ENCODE results near the gene FJX1. TPM values are rescaled to one million over a fixed set of nuclear protein-coding genes. Genes with fewer than 3 reads are reported as not detected.

FJX1 gene
- total RNA-seq, 1 experiment from 2014 or later = 8.3 TPM

DNA sequence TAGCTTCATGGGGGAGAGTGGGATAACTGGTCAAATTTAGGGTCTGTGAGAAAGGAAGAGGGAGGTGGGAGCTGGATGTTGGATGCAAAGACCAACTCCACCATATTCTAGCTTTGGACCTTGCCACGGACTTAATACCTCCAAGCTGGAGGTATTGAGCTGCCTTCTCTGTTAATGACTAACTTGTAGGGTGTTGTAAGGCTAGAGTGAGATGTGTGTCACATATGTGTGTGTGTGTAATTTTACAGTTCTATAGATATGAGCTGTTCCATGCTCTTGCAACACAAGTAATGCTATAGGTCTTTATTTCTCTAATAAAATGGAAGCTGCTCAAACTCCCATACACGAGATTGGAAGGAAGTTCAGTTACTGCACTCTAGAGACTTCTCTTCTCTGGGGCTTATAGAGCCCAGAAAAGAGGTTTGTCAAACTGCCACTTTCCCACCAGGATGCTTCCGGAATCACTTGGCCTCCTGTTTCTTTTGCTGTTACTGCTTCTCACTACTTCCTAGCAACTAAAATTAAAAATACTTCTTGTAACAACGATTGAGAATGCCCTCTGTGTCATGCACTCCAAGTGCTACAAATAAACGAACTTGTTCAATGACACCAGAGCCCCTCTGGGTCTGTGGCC is 16.0 kb upstream of the FJX1 start:
- TF ChIP-seq ESRRA (CRISPR knock-in tag; IDR thresholded peaks at IDR 0.05; ENCODE audit: borderline replicate concordance) (no peak), FOXP1 (CRISPR knock-in tag; IDR thresholded peaks at IDR 0.05; ENCODE audit: borderline replicate concordance) (no peak), ZNF121 (CRISPR knock-in tag; IDR thresholded peaks at IDR 0.05) (no peak), NR1H2 (CRISPR knock-in tag; IDR thresholded peaks at IDR 0.05) (no peak)
- TF ChIP-seq, protein P1, sequence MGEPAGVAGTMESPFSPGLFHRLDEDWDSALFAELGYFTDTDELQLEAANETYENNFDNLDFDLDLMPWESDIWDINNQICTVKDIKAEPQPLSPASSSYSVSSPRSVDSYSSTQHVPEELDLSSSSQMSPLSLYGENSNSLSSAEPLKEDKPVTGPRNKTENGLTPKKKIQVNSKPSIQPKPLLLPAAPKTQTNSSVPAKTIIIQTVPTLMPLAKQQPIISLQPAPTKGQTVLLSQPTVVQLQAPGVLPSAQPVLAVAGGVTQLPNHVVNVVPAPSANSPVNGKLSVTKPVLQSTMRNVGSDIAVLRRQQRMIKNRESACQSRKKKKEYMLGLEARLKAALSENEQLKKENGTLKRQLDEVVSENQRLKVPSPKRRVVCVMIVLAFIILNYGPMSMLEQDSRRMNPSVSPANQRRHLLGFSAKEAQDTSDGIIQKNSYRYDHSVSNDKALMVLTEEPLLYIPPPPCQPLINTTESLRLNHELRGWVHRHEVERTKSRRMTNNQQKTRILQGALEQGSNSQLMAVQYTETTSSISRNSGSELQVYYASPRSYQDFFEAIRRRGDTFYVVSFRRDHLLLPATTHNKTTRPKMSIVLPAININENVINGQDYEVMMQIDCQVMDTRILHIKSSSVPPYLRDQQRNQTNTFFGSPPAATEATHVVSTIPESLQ (CRISPR knock-in tag; IDR thresholded peaks at IDR 0.05) = no peak
- TF ChIP-seq, protein P2, sequence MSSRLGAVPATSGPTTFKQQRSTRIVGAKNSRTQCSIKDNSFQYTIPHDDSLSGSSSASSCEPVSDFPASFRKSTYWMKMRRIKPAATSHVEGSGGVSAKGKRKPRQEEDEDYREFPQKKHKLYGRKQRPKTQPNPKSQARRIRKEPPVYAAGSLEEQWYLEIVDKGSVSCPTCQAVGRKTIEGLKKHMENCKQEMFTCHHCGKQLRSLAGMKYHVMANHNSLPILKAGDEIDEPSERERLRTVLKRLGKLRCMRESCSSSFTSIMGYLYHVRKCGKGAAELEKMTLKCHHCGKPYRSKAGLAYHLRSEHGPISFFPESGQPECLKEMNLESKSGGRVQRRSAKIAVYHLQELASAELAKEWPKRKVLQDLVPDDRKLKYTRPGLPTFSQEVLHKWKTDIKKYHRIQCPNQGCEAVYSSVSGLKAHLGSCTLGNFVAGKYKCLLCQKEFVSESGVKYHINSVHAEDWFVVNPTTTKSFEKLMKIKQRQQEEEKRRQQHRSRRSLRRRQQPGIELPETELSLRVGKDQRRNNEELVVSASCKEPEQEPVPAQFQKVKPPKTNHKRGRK (CRISPR knock-in tag; IDR thresholded peaks at IDR 0.05; ENCODE audit: borderline replicate concordance) = no peak
- no peak overlapping the region for H3K4me3 Mint-ChIP-seq
- no peaks in the 10 kb centered on the region for H3K36me3 Mint-ChIP-seq
- H3K27me3 Mint-ChIP-seq (ENCODE audit: low read depth) = peaks cover 29% of the 10 kb centered on the region
- no peak overlapping the region for H3K27ac Mint-ChIP-seq
- DNase-seq (ENCODE audit: low spot score) (no peak), ATAC-seq (no peak)
- POLR2A ChIA-PET = no interaction called here
- no peaks in the 10 kb centered on the region; the same call in 1 of the 2 replicates for H3K4me1 Mint-ChIP-seq
- no peaks in the 10 kb centered on the region for H3K9me3 Mint-ChIP-seq
- CTCF ChIA-PET = interaction anchor here (1.2 to 2.7 kb wide), 2 partner anchors 219 to 220 kb away, joined by 4 to 8 read pairs; no protein-coding TSS in a partner anchor

DNA sequence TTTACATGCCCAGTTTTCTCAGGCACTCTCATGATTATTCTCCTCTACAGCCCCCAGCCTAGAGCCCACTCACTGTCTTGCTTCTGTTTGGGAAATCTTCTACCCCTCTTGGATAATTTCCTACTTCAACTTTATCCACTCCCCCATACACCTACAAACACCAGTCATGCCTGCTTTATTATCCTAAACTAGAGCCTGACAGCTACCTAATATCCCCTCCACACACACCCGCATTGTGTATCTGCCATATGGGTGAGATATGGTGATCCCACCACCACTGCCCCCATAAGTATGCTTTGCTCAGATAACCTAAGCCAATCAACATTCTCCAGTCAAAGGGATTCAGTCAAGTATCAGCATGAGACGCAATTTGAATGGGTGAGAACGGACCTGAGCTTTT is 15.3 kb upstream of the FJX1 start:
- ATAC-seq (no peak), DNase-seq (ENCODE audit: low spot score) (no peak)
- Mint-ChIP-seq H3K36me3 (no peaks in the 10 kb centered on the region), H3K27me3 (ENCODE audit: low read depth) (peaks cover 23% of the 10 kb centered on the region), H3K4me3 (no peak overlapping the region), H3K27ac (no peak overlapping the region), H3K4me1 (no peaks in the 10 kb centered on the region; the same call in none of the 2 replicates), H3K9me3 (no peaks in the 10 kb centered on the region)
- TF ChIP-seq, protein P3, sequence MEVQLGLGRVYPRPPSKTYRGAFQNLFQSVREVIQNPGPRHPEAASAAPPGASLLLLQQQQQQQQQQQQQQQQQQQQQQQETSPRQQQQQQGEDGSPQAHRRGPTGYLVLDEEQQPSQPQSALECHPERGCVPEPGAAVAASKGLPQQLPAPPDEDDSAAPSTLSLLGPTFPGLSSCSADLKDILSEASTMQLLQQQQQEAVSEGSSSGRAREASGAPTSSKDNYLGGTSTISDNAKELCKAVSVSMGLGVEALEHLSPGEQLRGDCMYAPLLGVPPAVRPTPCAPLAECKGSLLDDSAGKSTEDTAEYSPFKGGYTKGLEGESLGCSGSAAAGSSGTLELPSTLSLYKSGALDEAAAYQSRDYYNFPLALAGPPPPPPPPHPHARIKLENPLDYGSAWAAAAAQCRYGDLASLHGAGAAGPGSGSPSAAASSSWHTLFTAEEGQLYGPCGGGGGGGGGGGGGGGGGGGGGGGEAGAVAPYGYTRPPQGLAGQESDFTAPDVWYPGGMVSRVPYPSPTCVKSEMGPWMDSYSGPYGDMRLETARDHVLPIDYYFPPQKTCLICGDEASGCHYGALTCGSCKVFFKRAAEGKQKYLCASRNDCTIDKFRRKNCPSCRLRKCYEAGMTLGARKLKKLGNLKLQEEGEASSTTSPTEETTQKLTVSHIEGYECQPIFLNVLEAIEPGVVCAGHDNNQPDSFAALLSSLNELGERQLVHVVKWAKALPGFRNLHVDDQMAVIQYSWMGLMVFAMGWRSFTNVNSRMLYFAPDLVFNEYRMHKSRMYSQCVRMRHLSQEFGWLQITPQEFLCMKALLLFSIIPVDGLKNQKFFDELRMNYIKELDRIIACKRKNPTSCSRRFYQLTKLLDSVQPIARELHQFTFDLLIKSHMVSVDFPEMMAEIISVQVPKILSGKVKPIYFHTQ (CRISPR knock-in tag; IDR thresholded peaks at IDR 0.05) = no peak
- TF ChIP-seq SOX15 (CRISPR knock-in tag; IDR thresholded peaks at IDR 0.05) = no peak
- TF ChIP-seq, protein P4, sequence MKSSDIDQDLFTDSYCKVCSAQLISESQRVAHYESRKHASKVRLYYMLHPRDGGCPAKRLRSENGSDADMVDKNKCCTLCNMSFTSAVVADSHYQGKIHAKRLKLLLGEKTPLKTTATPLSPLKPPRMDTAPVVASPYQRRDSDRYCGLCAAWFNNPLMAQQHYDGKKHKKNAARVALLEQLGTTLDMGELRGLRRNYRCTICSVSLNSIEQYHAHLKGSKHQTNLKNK (CRISPR knock-in tag; IDR thresholded peaks at IDR 0.05) = no peak
- TF ChIP-seq, protein P5, sequence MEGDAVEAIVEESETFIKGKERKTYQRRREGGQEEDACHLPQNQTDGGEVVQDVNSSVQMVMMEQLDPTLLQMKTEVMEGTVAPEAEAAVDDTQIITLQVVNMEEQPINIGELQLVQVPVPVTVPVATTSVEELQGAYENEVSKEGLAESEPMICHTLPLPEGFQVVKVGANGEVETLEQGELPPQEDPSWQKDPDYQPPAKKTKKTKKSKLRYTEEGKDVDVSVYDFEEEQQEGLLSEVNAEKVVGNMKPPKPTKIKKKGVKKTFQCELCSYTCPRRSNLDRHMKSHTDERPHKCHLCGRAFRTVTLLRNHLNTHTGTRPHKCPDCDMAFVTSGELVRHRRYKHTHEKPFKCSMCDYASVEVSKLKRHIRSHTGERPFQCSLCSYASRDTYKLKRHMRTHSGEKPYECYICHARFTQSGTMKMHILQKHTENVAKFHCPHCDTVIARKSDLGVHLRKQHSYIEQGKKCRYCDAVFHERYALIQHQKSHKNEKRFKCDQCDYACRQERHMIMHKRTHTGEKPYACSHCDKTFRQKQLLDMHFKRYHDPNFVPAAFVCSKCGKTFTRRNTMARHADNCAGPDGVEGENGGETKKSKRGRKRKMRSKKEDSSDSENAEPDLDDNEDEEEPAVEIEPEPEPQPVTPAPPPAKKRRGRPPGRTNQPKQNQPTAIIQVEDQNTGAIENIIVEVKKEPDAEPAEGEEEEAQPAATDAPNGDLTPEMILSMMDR (IDR thresholded peaks at IDR 0.05) = no peak
- TF ChIP-seq FOXJ3 (CRISPR knock-in tag; IDR thresholded peaks at IDR 0.05; ENCODE audit: borderline replicate concordance) = no peak
- no peak for TF ChIP-seq RORB (CRISPR knock-in tag; IDR thresholded peaks at IDR 0.05)
- no peak for TF ChIP-seq MXD4 (CRISPR knock-in tag; IDR thresholded peaks at IDR 0.05; ENCODE audit: borderline replicate concordance)
- no peak for TF ChIP-seq NFYB (CRISPR knock-in tag; conservative IDR thresholded peaks at IDR 0.05; ENCODE audit: low read depth)
- no peak for TF ChIP-seq NR2C2 (CRISPR knock-in tag; IDR thresholded peaks at IDR 0.05)
- TF ChIP-seq EMX1 (CRISPR knock-in tag; IDR thresholded peaks at IDR 0.05) = no peak
- no peak for TF ChIP-seq ZNF317 (CRISPR knock-in tag; IDR thresholded peaks at IDR 0.05; ENCODE audit: borderline replicate concordance, low read depth)
- TF ChIP-seq, protein P6, sequence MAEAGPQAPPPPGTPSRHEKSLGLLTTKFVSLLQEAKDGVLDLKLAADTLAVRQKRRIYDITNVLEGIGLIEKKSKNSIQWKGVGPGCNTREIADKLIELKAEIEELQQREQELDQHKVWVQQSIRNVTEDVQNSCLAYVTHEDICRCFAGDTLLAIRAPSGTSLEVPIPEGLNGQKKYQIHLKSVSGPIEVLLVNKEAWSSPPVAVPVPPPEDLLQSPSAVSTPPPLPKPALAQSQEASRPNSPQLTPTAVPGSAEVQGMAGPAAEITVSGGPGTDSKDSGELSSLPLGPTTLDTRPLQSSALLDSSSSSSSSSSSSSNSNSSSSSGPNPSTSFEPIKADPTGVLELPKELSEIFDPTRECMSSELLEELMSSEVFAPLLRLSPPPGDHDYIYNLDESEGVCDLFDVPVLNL (CRISPR knock-in tag; IDR thresholded peaks at IDR 0.05; ENCODE audit: borderline replicate concordance, low read depth) = no peak
- TF ChIP-seq, protein P7, sequence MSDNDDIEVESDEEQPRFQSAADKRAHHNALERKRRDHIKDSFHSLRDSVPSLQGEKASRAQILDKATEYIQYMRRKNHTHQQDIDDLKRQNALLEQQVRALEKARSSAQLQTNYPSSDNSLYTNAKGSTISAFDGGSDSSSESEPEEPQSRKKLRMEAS (CRISPR knock-in tag; IDR thresholded peaks at IDR 0.05) = no peak
- TF ChIP-seq, protein P8, sequence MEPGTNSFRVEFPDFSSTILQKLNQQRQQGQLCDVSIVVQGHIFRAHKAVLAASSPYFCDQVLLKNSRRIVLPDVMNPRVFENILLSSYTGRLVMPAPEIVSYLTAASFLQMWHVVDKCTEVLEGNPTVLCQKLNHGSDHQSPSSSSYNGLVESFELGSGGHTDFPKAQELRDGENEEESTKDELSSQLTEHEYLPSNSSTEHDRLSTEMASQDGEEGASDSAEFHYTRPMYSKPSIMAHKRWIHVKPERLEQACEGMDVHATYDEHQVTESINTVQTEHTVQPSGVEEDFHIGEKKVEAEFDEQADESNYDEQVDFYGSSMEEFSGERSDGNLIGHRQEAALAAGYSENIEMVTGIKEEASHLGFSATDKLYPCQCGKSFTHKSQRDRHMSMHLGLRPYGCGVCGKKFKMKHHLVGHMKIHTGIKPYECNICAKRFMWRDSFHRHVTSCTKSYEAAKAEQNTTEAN (CRISPR knock-in tag; IDR thresholded peaks at IDR 0.05) = no peak
- TF ChIP-seq ZBTB21 (CRISPR knock-in tag; IDR thresholded peaks at IDR 0.05; ENCODE audit: borderline replicate concordance) = no peak
- POLR2A ChIA-PET = no interaction called here
- CTCF ChIA-PET = interaction anchor here (1.2 kb wide), 1 partner anchor 219 kb away, joined by 4 read pairs; no protein-coding TSS in a partner anchor
